Thymus (tissue), 11 donors: ENCODE results near the gene CEMP1. TPM values are rescaled to one million over a fixed set of nuclear protein-coding genes. Genes with fewer than 3 reads are reported as not detected.
"Not testable (repeated sequence)": the region's sequence is repeated elsewhere in the genome, so short reads cannot be mapped to it uniquely, and the experiment has no call there.

Source experiments
- DNase-seq, 9 donors: peaks; one replicate each; pipeline ENCODE4 v3.0.0-alpha.2; 2013; ENCODE audit warnings: low spot score in 9 of 9, low read depth in 6 of 9, missing footprints in 1 of 9
- H3K27ac ChIP-seq, 2 donors: one replicate each; pipeline ENCODE4 v1.5.1; 2013; ENCODE audit warnings: control low read depth in 1 of 2, low read depth in 1 of 2, low read length in 1 of 2, mild to moderate bottlenecking in 1 of 2, moderate library complexity in 1 of 2
- H3K27me3 ChIP-seq, 2 donors: one replicate each; pipeline ENCODE4 v1.5.1; 2013; ENCODE audit warnings: low read length in 1 of 2; ENCODE audit not compliant: control insufficient read depth in 2 of 2, insufficient read depth in 1 of 2
- H3K36me3 ChIP-seq, 2 donors: one replicate each; pipeline ENCODE4 v1.5.1; 2013; ENCODE audit warnings: low read length in 1 of 2, mild to moderate bottlenecking in 1 of 2, moderate library complexity in 1 of 2; ENCODE audit not compliant: control insufficient read depth in 2 of 2, insufficient read depth in 2 of 2
- H3K4me1 ChIP-seq, 2 donors: one replicate each; pipeline ENCODE4 v1.5.1; 2013; ENCODE audit warnings: low read length in 2 of 2; ENCODE audit not compliant: control insufficient read depth in 2 of 2, insufficient read depth in 2 of 2
- H3K4me3 ChIP-seq, 2 donors: one replicate each; pipeline ENCODE4 v1.5.1; 2013; ENCODE audit warnings: low read length in 2 of 2, control low read depth in 1 of 2, mild to moderate bottlenecking in 1 of 2
- H3K9me3 ChIP-seq, 2 donors: one replicate each; pipeline ENCODE4 v1.5.1; 2013; ENCODE audit warnings: low read length in 1 of 2, mild to moderate bottlenecking in 1 of 2; ENCODE audit not compliant: control insufficient read depth in 2 of 2, insufficient read depth in 1 of 2
- WGBS: extraction: QIAGEN DNeasy Blood & Tissue Kit; methylation state at CpG from one replicate; pipeline ENCODE4 v1.1.7; 2013; 5-methylcytosine and 5-hydroxymethylcytosine counted together
- polyA plus RNA-seq: library from polyadenylated mRNA; stranded (reverse); fragments of 200-250 nt; gene quantifications from one replicate; pipeline ENCODE4 v1.2.3, GENCODE V29; 2013
- total RNA-seq: library from RNA; stranded (reverse); fragments of 120-200 nt; gene quantifications from one replicate; pipeline ENCODE4 v1.2.4, GENCODE V29; 2013
- donor health status: healthy.

CEMP1 gene
- total and polyA plus RNA-seq, 2 donors = 0.47 to 1.2 TPM

GRCh38 chr16:2540912-2541311 lies 9.7 kb upstream of the CEMP1 start:
- not testable (repeated sequence) for DNase-seq, H3K9me3 ChIP-seq, H3K27ac ChIP-seq, H3K27me3 ChIP-seq, H3K36me3 ChIP-seq, H3K4me3 ChIP-seq
- WGBS = 64% methylated on average over 3 of the region's 4 CpGs
- H3K4me1 ChIP-seq = peaks cover 13 to 23% of the 10 kb centered on the region in 2 donors

DNA sequence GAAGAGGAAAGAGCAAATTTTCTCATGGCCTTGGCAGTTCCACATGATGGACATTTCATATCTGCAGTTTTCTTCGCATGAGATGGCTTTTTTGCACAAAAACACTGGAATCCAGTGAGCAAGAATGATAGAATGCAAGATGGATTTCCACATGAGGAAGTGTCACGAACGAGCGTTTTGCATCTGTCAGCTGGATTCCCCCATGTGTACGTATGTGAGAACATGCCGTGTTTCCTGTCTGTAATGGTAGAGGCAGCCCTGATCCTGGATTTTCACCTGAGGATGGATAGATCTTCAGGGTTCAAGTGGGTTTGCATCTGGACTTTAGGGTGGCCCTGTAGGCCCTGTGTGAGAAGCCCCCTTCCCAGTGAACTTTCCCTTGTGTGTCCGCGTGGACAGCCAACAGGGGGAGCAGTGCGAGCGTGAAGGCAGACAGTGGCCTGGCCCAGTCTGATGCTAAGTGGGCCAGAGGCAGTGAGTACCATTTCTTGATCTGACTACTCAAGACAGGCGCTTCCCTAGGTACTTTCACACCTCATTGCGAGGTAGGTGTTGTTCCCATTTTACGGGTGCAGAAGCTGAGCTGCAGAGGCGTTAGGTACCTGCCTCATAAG lies 8.7 kb upstream of the CEMP1 start:
- not testable (repeated sequence) for H3K36me3 ChIP-seq, H3K9me3 ChIP-seq, H3K27me3 ChIP-seq, DNase-seq, H3K4me3 ChIP-seq, H3K27ac ChIP-seq
- H3K4me1 ChIP-seq = peaks cover 13 to 24% of the 10 kb centered on the region in 2 donors
- WGBS = 89% methylated on average over 14 of the region's 14 CpGs

- not testable (repeated sequence) for H3K4me3 ChIP-seq
Measured at GRCh38 chr16:2539192-2539844, 8.1 kb upstream of the CEMP1 start.

DNA sequence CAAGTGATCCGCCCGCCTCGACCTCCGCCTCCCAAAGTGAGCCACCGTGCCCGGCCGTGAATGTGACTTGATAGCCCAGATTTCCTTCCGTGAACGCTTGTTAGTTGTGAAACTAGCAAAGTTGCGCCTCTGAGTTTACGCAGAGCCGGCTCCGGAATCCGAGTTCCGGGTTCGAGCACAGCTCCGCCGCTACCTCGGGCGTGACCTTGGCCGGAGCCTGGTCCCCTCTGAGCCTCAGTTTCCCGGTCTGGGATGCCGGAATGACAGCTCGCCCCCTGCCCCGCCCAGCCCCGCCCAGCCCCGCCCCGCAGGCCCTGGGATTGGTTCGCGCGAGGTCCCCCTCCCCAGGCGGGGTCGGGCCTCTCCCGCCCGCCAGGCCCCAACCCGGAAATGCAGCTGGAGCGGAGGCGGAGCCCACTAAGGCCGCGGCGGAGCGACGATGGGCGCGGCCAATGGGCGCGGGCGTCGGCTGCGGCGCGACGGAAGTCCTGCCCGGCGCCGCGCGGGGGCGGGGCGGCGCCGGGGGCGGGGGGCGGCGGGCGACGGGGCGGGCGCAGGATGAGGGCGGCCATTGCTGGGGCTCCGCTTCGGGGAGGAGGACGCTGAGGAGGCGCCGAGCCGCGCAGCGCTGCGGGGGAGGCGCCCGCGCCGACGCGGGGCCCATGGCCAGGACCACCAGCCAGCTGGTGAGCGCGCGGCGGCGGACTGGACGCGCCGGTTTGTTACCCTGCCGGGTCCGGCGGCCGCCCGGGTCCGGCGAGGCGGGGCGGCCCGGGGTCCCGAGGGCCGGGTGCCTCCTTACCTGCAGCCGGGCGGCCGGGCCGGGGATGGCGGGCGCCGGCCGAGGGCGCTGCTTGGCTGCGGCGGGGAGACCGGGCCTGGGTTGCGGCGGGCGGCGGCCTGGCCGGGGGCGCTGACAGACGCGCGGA lies 6.5 kb upstream of the CEMP1 start, which contains the start of gene PDPK1:
PDPK1 (plus strand) TSS at position 571 of the 929 bp plus-strand sequence; CDS start at position 663, 92 bp downstream.
- Histone ChIP-seq H3K36me3 (peaks cover 2 to 9% of the 10 kb centered on the region in 2 donors), H3K9me3 (no peaks in the 10 kb centered on the region), H3K27ac (peak within 1 kb of the TSS; percentile 70 to 84), H3K4me3 (peak within 1 kb of the TSS; percentile 58 to 89), H3K4me1 (peaks cover 13 to 33% of the 10 kb centered on the region in 2 donors), H3K27me3 (peaks cover 0 to 9% of the 10 kb centered on the region in 2 donors)
- peak in 8 of 9 donors; percentile 79 to 97 (median 92) for DNase-seq
- WGBS = under 1% methylated on average over 125 of the region's 126 CpGs

More at GRCh38 chr16:2539192-2539844, 8.1 kb upstream of the CEMP1 start:
- not testable (repeated sequence) for H3K27ac ChIP-seq, H3K36me3 ChIP-seq, H3K9me3 ChIP-seq, H3K27me3 ChIP-seq, DNase-seq
- WGBS = 94% methylated on average over 24 of the region's 24 CpGs
- H3K4me1 ChIP-seq = peaks cover 13 to 24% of the 10 kb centered on the region in 2 donors

- peaks cover 15 to 44% of the 10 kb centered on the region in 2 donors for H3K4me1 ChIP-seq
- 94% methylated on average over 9 of the region's 9 CpGs for WGBS
- H3K27me3 ChIP-seq = peaks cover 0 to 23% of the 10 kb centered on the region in 2 donors
- no peak overlapping the region for H3K27ac ChIP-seq
- H3K36me3 ChIP-seq = peaks cover 2 to 4% of the 10 kb centered on the region in 2 donors
- H3K4me3 ChIP-seq = no peak overlapping the region
- no peak for DNase-seq
- H3K9me3 ChIP-seq = peaks cover 0 to 1% of the 10 kb centered on the region in 2 donors
Measured at GRCh38 chr16:2535625-2536013, 4.4 kb upstream of the CEMP1 start.

- H3K4me3 ChIP-seq, DNase-seq, H3K27ac ChIP-seq, H3K9me3 ChIP-seq: not testable (repeated sequence)
- Histone ChIP-seq H3K4me1 (peaks cover 12 to 41% of the 10 kb centered on the region in 2 donors), H3K36me3 (peaks cover 6 to 10% of the 10 kb centered on the region in 2 donors), H3K27me3 (peaks cover 0 to 23% of the 10 kb centered on the region in 2 donors)
- WGBS = 98% methylated on average over 5 of the region's 5 CpGs
Measured at GRCh38 chr16:2534335-2534734, 3.1 kb upstream of the CEMP1 start.

DNA sequence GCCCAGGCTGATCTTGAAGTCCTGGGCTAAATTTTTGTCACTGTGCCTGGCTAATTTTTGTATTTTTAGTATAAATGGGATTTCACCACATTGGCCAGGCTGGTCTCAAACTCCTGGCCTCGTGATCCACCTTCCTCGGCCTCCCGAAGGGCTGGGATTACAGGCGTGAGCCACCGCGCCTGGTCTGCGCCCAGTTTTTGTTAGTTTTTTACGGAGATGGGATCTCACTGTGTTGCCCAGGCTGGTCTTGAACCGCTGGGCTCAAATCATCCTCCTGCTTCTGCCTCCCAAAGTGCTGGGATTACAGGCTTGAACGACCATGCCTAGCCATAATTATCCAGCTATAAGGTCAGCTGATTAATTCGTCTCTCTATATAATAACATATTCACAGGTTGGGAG lies 2.7 kb upstream of the CEMP1 start:
- Histone ChIP-seq H3K4me3 (no peak overlapping the region), H3K9me3 (peaks cover 0 to 1% of the 10 kb centered on the region in 2 donors), H3K27ac (no peak overlapping the region), H3K27me3 (peaks cover 0 to 23% of the 10 kb centered on the region in 2 donors), H3K36me3 (peaks cover 8 to 15% of the 10 kb centered on the region in 2 donors), H3K4me1 (peaks cover 9 to 37% of the 10 kb centered on the region in 2 donors)
- no peak for DNase-seq
- 94% methylated on average over 11 of the region's 11 CpGs for WGBS

GRCh38 chr16:2533142-2533755 lies 2.0 kb upstream of the CEMP1 start:
- not testable (repeated sequence) for H3K9me3 ChIP-seq, DNase-seq
- 39% methylated on average over 16 of the region's 16 CpGs for WGBS
- H3K27ac ChIP-seq = peak overlapping the region; percentile 88 to 97
- peaks cover 0 to 23% of the 10 kb centered on the region in 2 donors for H3K27me3 ChIP-seq
- peak overlapping the region; percentile 59 to 74 for H3K4me3 ChIP-seq
- peaks cover 15 to 21% of the 10 kb centered on the region in 2 donors for H3K36me3 ChIP-seq
- peaks cover 6 to 34% of the 10 kb centered on the region in 2 donors for H3K4me1 ChIP-seq
